Mesenchymal stem cell (in vitro differentiated cells and primary cell): Measurements from ENCODE around the gene RHBDL1.

ENCODE experiments used
- DNase-seq: peaks from one replicate; pipeline ENCODE4 v3.0.0-alpha.2; 2013
- H2AFZ ChIP-seq: one replicate; pipeline ENCODE4 v1.6.1; 2013; ENCODE audit warnings: low read depth, mild to moderate bottlenecking, control low read depth, inconsistent platforms, low read length, moderate library complexity
- H2AK5ac ChIP-seq: 2 replicates; pipeline ENCODE4 v1.6.1; 2013; ENCODE audit warnings: low read length, moderate library complexity, mild to moderate bottlenecking, inconsistent platforms; ENCODE audit not compliant: severe bottlenecking
- H2BK120ac ChIP-seq: one replicate; pipeline ENCODE4 v1.6.1; 2013; ENCODE audit warnings: low read depth, mild to moderate bottlenecking, inconsistent platforms, low read length, moderate library complexity
- H2BK12ac ChIP-seq, 2 experiments: one replicate each; pipeline ENCODE4 v1.6.1; 2013; ENCODE audit warnings: inconsistent platforms in 2 of 2, low read length in 2 of 2, mild to moderate bottlenecking in 2 of 2, moderate library complexity in 2 of 2, control low read depth in 1 of 2
- H2BK15ac ChIP-seq: one replicate; pipeline ENCODE4 v1.6.1; 2013; ENCODE audit warnings: mild to moderate bottlenecking, low read depth, inconsistent platforms; ENCODE audit not compliant: poor library complexity, severe bottlenecking
- H2BK5ac ChIP-seq: 2 replicates; pipeline ENCODE4 v1.6.1; 2013; ENCODE audit warnings: low read depth, mild to moderate bottlenecking, low read length, control low read depth, inconsistent platforms; ENCODE audit not compliant: poor library complexity, severe bottlenecking
- H3K14ac ChIP-seq, 2 experiments: one replicate each; pipeline ENCODE4 v1.6.1; 2013; ENCODE audit warnings: inconsistent platforms in 2 of 2, low read length in 2 of 2, control low read depth in 1 of 2, mild to moderate bottlenecking in 1 of 2, moderate library complexity in 1 of 2
- H3K18ac ChIP-seq, 2 experiments: one replicate each; pipeline ENCODE4 v1.6.1; 2013; ENCODE audit warnings: inconsistent platforms in 2 of 2, low read length in 2 of 2, control low read depth in 1 of 2, low read depth in 1 of 2, mild to moderate bottlenecking in 1 of 2
- H3K23ac ChIP-seq, 2 experiments: one replicate each; pipeline ENCODE4 v1.6.1; 2013; ENCODE audit warnings: inconsistent platforms in 2 of 2, low read length in 2 of 2, mild to moderate bottlenecking in 2 of 2, moderate library complexity in 2 of 2, control low read depth in 1 of 2
- H3K27ac ChIP-seq: 2 replicates; pipeline ENCODE4 v1.5.1; 2013; ENCODE audit warnings: mild to moderate bottlenecking, moderate library complexity, low read length, control low read depth, inconsistent platforms; ENCODE audit not compliant: poor library complexity, severe bottlenecking
- H3K27me3 ChIP-seq, 2 experiments: 2 replicates each; pipeline versions ENCODE4 v1.6.1 to v1.7.0; 2013; ENCODE audit warnings: low read length in 2 of 2, mild to moderate bottlenecking in 2 of 2, moderate library complexity in 2 of 2, control low read depth in 1 of 2, inconsistent platforms in 1 of 2; ENCODE audit not compliant: control insufficient read depth in 1 of 2, insufficient read depth in 1 of 2
- H3K36me3 ChIP-seq, 2 experiments: 2 replicates each; pipeline versions ENCODE4 v1.6.1 to v1.7.0; 2013; ENCODE audit warnings: low read length in 2 of 2, control low read depth in 1 of 2, inconsistent platforms in 1 of 2, low read depth in 1 of 2, mild to moderate bottlenecking in 1 of 2; ENCODE audit not compliant: insufficient read depth in 2 of 2, control insufficient read depth in 1 of 2
- H3K4ac ChIP-seq, 2 experiments: one replicate each; pipeline ENCODE4 v1.6.1; 2013; ENCODE audit warnings: inconsistent platforms in 2 of 2, low read length in 2 of 2, mild to moderate bottlenecking in 2 of 2, moderate library complexity in 2 of 2, control low read depth in 1 of 2, low read depth in 1 of 2
- H3K4me1 ChIP-seq: 2 replicates; pipeline ENCODE4 v1.6.1; 2013; ENCODE audit warnings: low read depth, low read length, control low read depth; ENCODE audit not compliant: control insufficient read depth, insufficient read depth
- H3K4me2 ChIP-seq: 2 replicates; pipeline ENCODE4 v1.6.1; 2013; ENCODE audit warnings: low read length, mild to moderate bottlenecking, inconsistent platforms; ENCODE audit not compliant: poor library complexity, severe bottlenecking
- H3K4me3 ChIP-seq, 2 experiments: 2 replicates each; pipeline versions ENCODE4 v1.5.1 to v1.7.0; 2013; ENCODE audit warnings: low read length in 2 of 2, mild to moderate bottlenecking in 2 of 2, control low read depth in 1 of 2, low read depth in 1 of 2; ENCODE audit not compliant: insufficient read depth in 1 of 2
- H3K79me1 ChIP-seq: replicated peaks from 2 replicates; pipeline ENCODE4 v1.6.1; 2013; ENCODE audit warnings: mild to moderate bottlenecking, control low read depth, low read length, inconsistent platforms; ENCODE audit not compliant: poor library complexity, severe bottlenecking
- H3K9ac ChIP-seq: 2 replicates; pipeline ENCODE4 v1.7.0; 2013; ENCODE audit warnings: mild to moderate bottlenecking, low read length, moderate library complexity
- H3K9me3 ChIP-seq: 2 replicates; pipeline ENCODE4 v1.7.0; 2013; ENCODE audit warnings: mild to moderate bottlenecking, low read length; ENCODE audit not compliant: control insufficient read depth
- H4K8ac ChIP-seq: one replicate; pipeline ENCODE4 v1.6.1; 2013; ENCODE audit warnings: inconsistent platforms, mild to moderate bottlenecking, low read length, moderate library complexity
- H4K91ac ChIP-seq: one replicate; pipeline ENCODE4 v1.6.1; 2013; ENCODE audit warnings: mild to moderate bottlenecking, low read length, inconsistent platforms
- WGBS: methylation state at CpG from one replicate; pipeline ENCODE4 v1.1.7; 2013; ENCODE audit warnings: mixed read lengths; 5-methylcytosine and 5-hydroxymethylcytosine counted together

The RHBDL1 gene

GRCh38 chr16:684071-684794 is 8.8 kb downstream of the RHBDL1 start, which contains the start of gene JMJD8:
TSS of gene JMJD8 (minus strand) at chr16:684334. CDS start at chr16:684319, 15 bp downstream.
- 12% methylated on average over 80 of the region's 91 CpGs for WGBS
- H3K4me2 ChIP-seq = peak within 1 kb of the TSS; percentile 91
- peak within 1 kb of the TSS; percentile 96 for H4K8ac ChIP-seq

GRCh38 chr16:684961-685696 is 9.7 kb downstream of the RHBDL1 start:
- WGBS = 96% methylated on average over 61 of the region's 61 CpGs
- Histone ChIP-seq H3K4me3 (peak overlapping the region in 1 of 2 experiments; percentile 53), H3K27ac (no peak overlapping the region), H3K4me1 (peaks cover 65% of the 10 kb centered on the region), H3K79me1 (peaks cover 45% of the 10 kb centered on the region), H3K18ac (no peak overlapping the region), H3K4me2 (no peak overlapping the region), H3K23ac (no peak overlapping the region), H2BK12ac (no peak overlapping the region), H3K4ac (no peak overlapping the region), H3K14ac (no peak overlapping the region), H2AK5ac (no peak overlapping the region), H3K9ac (no peak overlapping the region), H3K27me3 (no peaks in the 10 kb centered on the region), H3K36me3 (peaks cover 47 to 74% of the 10 kb centered on the region in 2 experiments), H4K8ac (peak overlapping the region; percentile 45), H2BK120ac (no peak overlapping the region), H4K91ac (peak overlapping the region; percentile 64), H2AFZ (no peak overlapping the region), H2BK5ac (no peak overlapping the region), H3K9me3 (no peaks in the 10 kb centered on the region), H2BK15ac (no peak overlapping the region)
- DNase-seq = no peak

More at GRCh38 chr16:684071-684794, 8.8 kb downstream of the RHBDL1 start, which contains the start of gene JMJD8:
- no peak within 1 kb of the TSS for H2AK5ac ChIP-seq
- peak within 1 kb of the TSS; percentile 69 for H2AFZ ChIP-seq
- H4K91ac ChIP-seq = peak within 1 kb of the TSS; percentile 97
- peaks cover 64% of the 10 kb centered on the region for H3K4me1 ChIP-seq
- peaks cover 38% of the 10 kb centered on the region for H3K79me1 ChIP-seq
- no peak within 1 kb of the TSS for H2BK120ac ChIP-seq
- peak within 1 kb of the TSS in 1 of 2 experiments; percentile 89 for H3K4ac ChIP-seq
- H3K18ac ChIP-seq = peak within 1 kb of the TSS; percentile 86 to 88
- no peaks in the 10 kb centered on the region for H3K27me3 ChIP-seq
- H3K4me3 ChIP-seq = peak within 1 kb of the TSS; percentile 81 to 85
- H3K23ac ChIP-seq = peak within 1 kb of the TSS; percentile 72 to 75
- H2BK12ac ChIP-seq = peak within 1 kb of the TSS in 1 of 2 experiments; percentile 51
- H2BK15ac ChIP-seq = no peak within 1 kb of the TSS
- DNase-seq = peak; percentile 95
- peak within 1 kb of the TSS; percentile 84 for H3K9ac ChIP-seq
- H3K14ac ChIP-seq = peak within 1 kb of the TSS in 1 of 2 experiments; percentile 96
- H2BK5ac ChIP-seq = no peak within 1 kb of the TSS
- no peaks in the 10 kb centered on the region for H3K9me3 ChIP-seq
- H3K27ac ChIP-seq = peak within 1 kb of the TSS; percentile 14
- H3K36me3 ChIP-seq = peaks cover 47 to 74% of the 10 kb centered on the region in 2 experiments

- Histone ChIP-seq H3K4me2 (no peak overlapping the region), H2AFZ (no peak overlapping the region), H2BK5ac (no peak overlapping the region), H3K4me1 (peaks cover 67% of the 10 kb centered on the region), H3K23ac (no peak overlapping the region), H3K27me3 (no peaks in the 10 kb centered on the region), H3K9me3 (no peaks in the 10 kb centered on the region), H3K27ac (no peak overlapping the region), H3K14ac (no peak overlapping the region), H3K79me1 (peaks cover 45% of the 10 kb centered on the region), H3K4me3 (no peak overlapping the region), H4K8ac (no peak overlapping the region), H3K18ac (no peak overlapping the region), H3K4ac (no peak overlapping the region), H2AK5ac (no peak overlapping the region), H3K36me3 (peaks cover 47 to 74% of the 10 kb centered on the region in 2 experiments), H2BK15ac (peak overlapping the region; percentile 52), H2BK120ac (no peak overlapping the region), H2BK12ac (no peak overlapping the region), H4K91ac (no peak overlapping the region), H3K9ac (no peak overlapping the region)
- peak; percentile 43 for DNase-seq
- WGBS = 79% methylated on average over 10 of the region's 10 CpGs
Observed at GRCh38 chr16:685967-686366, 10.5 kb downstream of the RHBDL1 start.
